GM23338 (cell line): ENCODE data around the gene RO60. TPM values are rescaled to one million over a fixed set of nuclear protein-coding genes. Genes with fewer than 3 reads are reported as not detected.

Experiments
- ATAC-seq: fragments of 200-7000 bp; cut with Tn5 transposase; 3 replicates; pipeline ENCODE4 v1.9.1; 2020
- DNase-seq: peaks from one replicate; pipeline ENCODE4 v3.0.0-alpha.2; 2015; ENCODE audit warnings: low spot score
- H2AFZ ChIP-seq: fragments of 200-600 bp; sonication (generic); 2 replicates; pipeline ENCODE4 v1.8.0; 2016; ENCODE audit warnings: antibody characterized with exemption, mild to moderate bottlenecking, moderate library complexity
- H3F3A ChIP-seq: fragments of 200-600 bp; sonication (generic); replicated peaks from 2 replicates; pipeline ENCODE4 v1.8.0; 2017; ENCODE audit warnings: antibody characterized with exemption, mixed run types, low read depth
- H3K27ac ChIP-seq: fragments of 200-600 bp; sonication (generic); 2 replicates; pipeline ENCODE4 v1.6.1; 2016; ENCODE audit warnings: low read depth
- H3K27me3 ChIP-seq: fragments of 200-600 bp; sonication (generic); 2 replicates; pipeline ENCODE4 v1.8.0; 2016; ENCODE audit warnings: mild to moderate bottlenecking, mixed run types, moderate library complexity; ENCODE audit not compliant: insufficient read depth
- H3K36me3 ChIP-seq: fragments of 200-600 bp; sonication (generic); 2 replicates; pipeline ENCODE4 v1.8.0; 2016; ENCODE audit warnings: mild to moderate bottlenecking; ENCODE audit not compliant: insufficient read depth
- H3K4me1 ChIP-seq: fragments of 200-600 bp; sonication (generic); 2 replicates; pipeline ENCODE4 v1.8.0; 2016; ENCODE audit warnings: mild to moderate bottlenecking, moderate library complexity; ENCODE audit not compliant: insufficient read depth
- H3K4me2 ChIP-seq: fragments of 200-600 bp; sonication (generic); 2 replicates; pipeline ENCODE4 v1.7.1; 2017; ENCODE audit warnings: mixed run types
- H3K4me3 ChIP-seq: fragments of 200-600 bp; sonication (generic); 2 replicates; pipeline ENCODE4 v1.6.1; 2016; ENCODE audit warnings: mixed run types
- H3K79me2 ChIP-seq: fragments of 200-600 bp; sonication (generic); replicated peaks from 2 replicates; pipeline ENCODE4 v1.8.0; 2017; ENCODE audit warnings: mild to moderate bottlenecking; ENCODE audit not compliant: insufficient read depth
- H3K9me2 ChIP-seq: fragments of 200-600 bp; sonication (generic); 2 replicates; pipeline ENCODE4 v1.8.0; 2017; ENCODE audit not compliant: insufficient read depth
- H4K20me1 ChIP-seq: fragments of 200-600 bp; sonication (generic); replicated peaks from 2 replicates; pipeline ENCODE4 v1.8.0; 2017; ENCODE audit warnings: mild to moderate bottlenecking; ENCODE audit not compliant: insufficient read depth
- H3K27ac Mint-ChIP-seq: 2 replicates; pipeline ENCODE4 v1.8.0; 2020; ENCODE audit warnings: inconsistent platforms, mild to moderate bottlenecking, moderate library complexity, mixed read lengths
- H3K27me3 Mint-ChIP-seq: 3 replicates; pipeline ENCODE4 v1.8.0; 2022; ENCODE audit warnings: low read depth, mild to moderate bottlenecking, moderate library complexity, mixed read lengths, inconsistent platforms; ENCODE audit not compliant: insufficient read depth, poor library complexity
- H3K36me3 Mint-ChIP-seq: 3 replicates; pipeline ENCODE4 v1.8.0; 2021; ENCODE audit warnings: low read depth, mild to moderate bottlenecking, inconsistent platforms, moderate library complexity, mixed read lengths
- H3K4me1 Mint-ChIP-seq: 3 replicates; pipeline ENCODE4 v1.8.0; 2020; ENCODE audit warnings: mild to moderate bottlenecking, inconsistent platforms, mixed read lengths
- H3K4me3 Mint-ChIP-seq: 3 replicates; pipeline ENCODE4 v1.8.0; 2021; ENCODE audit warnings: moderate library complexity, mild to moderate bottlenecking, inconsistent platforms, mixed read lengths
- H3K9me3 Mint-ChIP-seq: 3 replicates; pipeline ENCODE4 v1.8.0; 2020; ENCODE audit warnings: moderate library complexity, mild to moderate bottlenecking, inconsistent platforms, mixed read lengths
- CREB1 ChIP-seq: fragments of 250-450 bp; sonication (Bioruptor Pico); IDR thresholded peaks from 2 replicates; pipeline ENCODE4 v1.5.0; 2020; ENCODE audit warnings: low read depth, mild to moderate bottlenecking, moderate library complexity
- JUNB ChIP-seq: IDR thresholded peaks from one replicate; pipeline ENCODE4 v1.6.1; 2016; ENCODE audit warnings: antibody characterized with exemption; ENCODE audit not compliant: unreplicated experiment
- POLR2AphosphoS5 ChIP-seq: IDR thresholded peaks from 2 replicates; pipeline ENCODE4 v1.6.1; 2016; ENCODE audit warnings: antibody characterized with exemption, low read depth
- STAT1 ChIP-seq: IDR thresholded peaks from one replicate; pipeline ENCODE4 v1.6.1; 2016; ENCODE audit warnings: antibody characterized with exemption; ENCODE audit not compliant: unreplicated experiment
- ZNF331 ChIP-seq: fragments of 250-450 bp; sonication (Bioruptor Pico); IDR thresholded peaks from 2 replicates; pipeline ENCODE4 v1.5.0; 2020; ENCODE audit warnings: low read depth, mild to moderate bottlenecking, moderate library complexity
- polyA plus RNA-seq: library from polyadenylated mRNA; unstranded; fragments of >200 nt; fragmentation: Nextera tagmentation; extraction: Ambion mirVana; gene quantifications from 2 replicates; pipeline ENCODE4 v1.2.1, GENCODE V29; 2016
- small RNA-seq: library from RNA; depleted of rRNA; stranded (forward); fragments of <200 nt; gene quantifications from one replicate; pipeline ENCODE3, GENCODE V24; 2014; ENCODE audit warnings: low replicate concordance
- total RNA-seq: library from RNA; depleted of rRNA; stranded (reverse); fragments of >200 nt; shearing (Covaris generic); gene quantifications from 2 replicates; pipeline ENCODE4 v1.2.3, GENCODE V29; 2014; rRNA removed
- TF ChIP-seq, protein P1 (sequence below), 2 experiments: fragments of 200-600 bp in 1 of 2; sonication (generic) in 1 of 2; conservative IDR thresholded peaks; 2 replicates each; pipeline versions ENCODE4 v1.5.1 to v1.6.1; 2016 to 2017; ENCODE audit warnings: antibody characterized with exemption in 2 of 2, low read depth in 2 of 2, mild to moderate bottlenecking in 2 of 2, moderate library complexity in 1 of 2
- TF ChIP-seq, protein P2 (sequence below): fragments of 250-450 bp; sonication (Bioruptor Pico); IDR thresholded peaks from 2 replicates; pipeline ENCODE4 v1.5.0; 2020; ENCODE audit warnings: mild to moderate bottlenecking, moderate library complexity

Gene RO60
- total and polyA plus RNA-seq, 2 experiments from 2014 or later = 103 to 130 TPM

- Histone ChIP-seq H3K79me2 (0 out of 2 replicates have a peak, but pooled peaks cover 1% of the 10 kb centered on the region), H3K4me3 (no peak overlapping the region), H3K9me2 (no peaks in the 10 kb centered on the region), H3K36me3 (no peaks in the 10 kb centered on the region), H3K27me3 (peaks cover 9% of the 10 kb centered on the region), H3K4me2 (no peak overlapping the region), H4K20me1 (peaks cover 5% of the 10 kb centered on the region; the same call in 1 of the 2 replicates), H3K4me1 (peaks cover 23% of the 10 kb centered on the region), H3F3A (peaks cover 11% of the 10 kb centered on the region), H2AFZ (no peak overlapping the region), H3K27ac (no peak overlapping the region)
- no peaks in the 10 kb centered on the region for H3K36me3 Mint-ChIP-seq
- H3K9me3 Mint-ChIP-seq = no peaks in the 10 kb centered on the region
- H3K4me3 Mint-ChIP-seq = no peak overlapping the region
- peaks cover 39% of the 10 kb centered on the region for H3K4me1 Mint-ChIP-seq
- no peak overlapping the region for H3K27ac Mint-ChIP-seq
- TF ChIP-seq ZNF331 = no peak
- no peak for TF ChIP-seq STAT1
- no peak for TF ChIP-seq POLR2AphosphoS5
- TF ChIP-seq, protein P1, sequence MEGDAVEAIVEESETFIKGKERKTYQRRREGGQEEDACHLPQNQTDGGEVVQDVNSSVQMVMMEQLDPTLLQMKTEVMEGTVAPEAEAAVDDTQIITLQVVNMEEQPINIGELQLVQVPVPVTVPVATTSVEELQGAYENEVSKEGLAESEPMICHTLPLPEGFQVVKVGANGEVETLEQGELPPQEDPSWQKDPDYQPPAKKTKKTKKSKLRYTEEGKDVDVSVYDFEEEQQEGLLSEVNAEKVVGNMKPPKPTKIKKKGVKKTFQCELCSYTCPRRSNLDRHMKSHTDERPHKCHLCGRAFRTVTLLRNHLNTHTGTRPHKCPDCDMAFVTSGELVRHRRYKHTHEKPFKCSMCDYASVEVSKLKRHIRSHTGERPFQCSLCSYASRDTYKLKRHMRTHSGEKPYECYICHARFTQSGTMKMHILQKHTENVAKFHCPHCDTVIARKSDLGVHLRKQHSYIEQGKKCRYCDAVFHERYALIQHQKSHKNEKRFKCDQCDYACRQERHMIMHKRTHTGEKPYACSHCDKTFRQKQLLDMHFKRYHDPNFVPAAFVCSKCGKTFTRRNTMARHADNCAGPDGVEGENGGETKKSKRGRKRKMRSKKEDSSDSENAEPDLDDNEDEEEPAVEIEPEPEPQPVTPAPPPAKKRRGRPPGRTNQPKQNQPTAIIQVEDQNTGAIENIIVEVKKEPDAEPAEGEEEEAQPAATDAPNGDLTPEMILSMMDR (conservative IDR thresholded peaks at IDR 0.05; ENCODE audit: low read depth in 2 of 2) = no peak
- TF ChIP-seq, protein P2, sequence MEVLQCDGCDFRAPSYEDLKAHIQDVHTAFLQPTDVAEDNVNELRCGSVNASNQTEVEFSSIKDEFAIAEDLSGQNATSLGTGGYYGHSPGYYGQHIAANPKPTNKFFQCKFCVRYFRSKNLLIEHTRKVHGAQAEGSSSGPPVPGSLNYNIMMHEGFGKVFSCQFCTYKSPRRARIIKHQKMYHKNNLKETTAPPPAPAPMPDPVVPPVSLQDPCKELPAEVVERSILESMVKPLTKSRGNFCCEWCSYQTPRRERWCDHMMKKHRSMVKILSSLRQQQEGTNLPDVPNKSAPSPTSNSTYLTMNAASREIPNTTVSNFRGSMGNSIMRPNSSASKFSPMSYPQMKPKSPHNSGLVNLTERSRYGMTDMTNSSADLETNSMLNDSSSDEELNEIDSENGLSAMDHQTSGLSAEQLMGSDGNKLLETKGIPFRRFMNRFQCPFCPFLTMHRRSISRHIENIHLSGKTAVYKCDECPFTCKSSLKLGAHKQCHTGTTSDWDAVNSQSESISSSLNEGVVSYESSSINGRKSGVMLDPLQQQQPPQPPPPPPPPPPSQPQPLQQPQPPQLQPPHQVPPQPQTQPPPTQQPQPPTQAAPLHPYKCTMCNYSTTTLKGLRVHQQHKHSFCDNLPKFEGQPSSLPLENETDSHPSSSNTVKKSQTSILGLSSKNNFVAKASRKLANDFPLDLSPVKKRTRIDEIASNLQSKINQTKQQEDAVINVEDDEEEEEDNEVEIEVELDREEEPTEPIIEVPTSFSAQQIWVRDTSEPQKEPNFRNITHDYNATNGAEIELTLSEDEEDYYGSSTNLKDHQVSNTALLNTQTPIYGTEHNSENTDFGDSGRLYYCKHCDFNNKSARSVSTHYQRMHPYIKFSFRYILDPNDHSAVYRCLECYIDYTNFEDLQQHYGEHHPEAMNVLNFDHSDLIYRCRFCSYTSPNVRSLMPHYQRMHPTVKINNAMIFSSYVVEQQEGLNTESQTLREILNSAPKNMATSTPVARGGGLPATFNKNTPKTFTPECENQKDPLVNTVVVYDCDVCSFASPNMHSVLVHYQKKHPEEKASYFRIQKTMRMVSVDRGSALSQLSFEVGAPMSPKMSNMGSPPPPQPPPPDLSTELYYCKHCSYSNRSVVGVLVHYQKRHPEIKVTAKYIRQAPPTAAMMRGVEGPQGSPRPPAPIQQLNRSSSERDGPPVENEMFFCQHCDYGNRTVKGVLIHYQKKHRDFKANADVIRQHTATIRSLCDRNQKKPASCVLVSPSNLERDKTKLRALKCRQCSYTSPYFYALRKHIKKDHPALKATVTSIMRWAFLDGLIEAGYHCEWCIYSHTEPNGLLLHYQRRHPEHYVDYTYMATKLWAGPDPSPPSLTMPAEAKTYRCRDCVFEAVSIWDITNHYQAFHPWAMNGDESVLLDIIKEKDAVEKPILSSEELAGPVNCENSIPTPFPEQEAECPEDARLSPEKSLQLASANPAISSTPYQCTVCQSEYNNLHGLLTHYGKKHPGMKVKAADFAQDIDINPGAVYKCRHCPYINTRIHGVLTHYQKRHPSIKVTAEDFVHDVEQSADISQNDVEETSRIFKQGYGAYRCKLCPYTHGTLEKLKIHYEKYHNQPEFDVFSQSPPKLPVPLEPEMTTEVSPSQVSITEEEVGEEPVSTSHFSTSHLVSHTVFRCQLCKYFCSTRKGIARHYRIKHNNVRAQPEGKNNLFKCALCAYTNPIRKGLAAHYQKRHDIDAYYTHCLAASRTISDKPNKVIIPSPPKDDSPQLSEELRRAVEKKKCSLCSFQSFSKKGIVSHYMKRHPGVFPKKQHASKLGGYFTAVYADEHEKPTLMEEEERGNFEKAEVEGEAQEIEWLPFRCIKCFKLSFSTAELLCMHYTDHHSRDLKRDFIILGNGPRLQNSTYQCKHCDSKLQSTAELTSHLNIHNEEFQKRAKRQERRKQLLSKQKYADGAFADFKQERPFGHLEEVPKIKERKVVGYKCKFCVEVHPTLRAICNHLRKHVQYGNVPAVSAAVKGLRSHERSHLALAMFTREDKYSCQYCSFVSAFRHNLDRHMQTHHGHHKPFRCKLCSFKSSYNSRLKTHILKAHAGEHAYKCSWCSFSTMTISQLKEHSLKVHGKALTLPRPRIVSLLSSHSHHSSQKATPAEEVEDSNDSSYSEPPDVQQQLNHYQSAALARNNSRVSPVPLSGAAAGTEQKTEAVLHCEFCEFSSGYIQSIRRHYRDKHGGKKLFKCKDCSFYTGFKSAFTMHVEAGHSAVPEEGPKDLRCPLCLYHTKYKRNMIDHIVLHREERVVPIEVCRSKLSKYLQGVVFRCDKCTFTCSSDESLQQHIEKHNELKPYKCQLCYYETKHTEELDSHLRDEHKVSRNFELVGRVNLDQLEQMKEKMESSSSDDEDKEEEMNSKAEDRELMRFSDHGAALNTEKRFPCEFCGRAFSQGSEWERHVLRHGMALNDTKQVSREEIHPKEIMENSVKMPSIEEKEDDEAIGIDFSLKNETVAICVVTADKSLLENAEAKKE (CRISPR knock-in tag) = no peak
- TF ChIP-seq JUNB = no peak
- no peak for TF ChIP-seq CREB1
- DNase-seq = no peak
- H3K27me3 Mint-ChIP-seq = peaks cover under 1% of the 10 kb centered on the region
- ATAC-seq = no peak
Measured at GRCh38 chr1:193108471-193108870, 49.1 kb downstream of the RO60 start.

Small RNA genes lying within 50 kb of the gene (small RNA-seq; reads per million reads assigned to genes)
- gene SCARNA18B = not detected

Other genes with a start within 250 kb of the RO60 start
- gene UCHL5, start 252 bp upstream of the RO60 start, total RNA-seq = 40.2 and 42.5 TPM in 2 replicates
- gene UCHL5, start 252 bp upstream of the RO60 start, polyA plus RNA-seq = 60.2 and 67.1 TPM in 2 replicates
- 7.2 and 7.7 TPM in 2 replicates for gene GLRX2, start 45.8 kb downstream of the RO60 start, total RNA-seq
- gene GLRX2, start 45.8 kb downstream of the RO60 start, polyA plus RNA-seq = 28.3 and 37.8 TPM in 2 replicates
- 36.9 and 40.4 TPM in 2 replicates for gene CDC73, start 62.4 kb downstream of the RO60 start, total RNA-seq
- gene CDC73, start 62.4 kb downstream of the RO60 start, polyA plus RNA-seq = 62.5 and 63.2 TPM in 2 replicates
- not detected in 2 replicates for gene B3GALT2, start 127.0 kb downstream of the RO60 start, total RNA-seq
- 0.82 and 1.2 TPM in 2 replicates for gene B3GALT2, start 127.0 kb downstream of the RO60 start, polyA plus RNA-seq